K562 (cell line): ENCODE data around the gene DNAAF2. TPM values are rescaled to one million over a fixed set of nuclear protein-coding genes. Genes with fewer than 3 reads are reported as not detected.

Experiments used
- ATAC-seq: fragments of 200-7000 bp; cut with Tn5 transposase; 3 replicates; pipeline ENCODE4 v1.9.1; 2020; ENCODE audit warnings: moderate library complexity
- BruUV-seq: library from RNA; stranded (reverse); fragments of 400-500 nt; replicated peaks from 2 replicates; lab custom pipeline; 2021; lab: Mats Ljungman, UMichigan
- CTCF ChIA-PET: fragments of 300-600 bp; formaldehyde crosslinking; extraction: SDS; loops from one replicate; lab custom pipeline; 2021; ENCODE audit warnings: low intra/inter-chr PET ratio; lab: Yijun Ruan, JAX
- POLR2A ChIA-PET: fragments of 300-600, 350-650 bp; sonication (Branson Sonifier 250); formaldehyde crosslinking; extraction: SDS; loops from one replicate; lab custom pipeline; 2021; ENCODE audit warnings: antibody characterized with exemption, inconsistent platforms; lab: Yijun Ruan, JAX
- DNase-seq, 4 experiments: peaks; one replicate each; pipeline versions ENCODE4 v3.0.0 to v3.0.0-alpha.2; 2011 to 2018; ENCODE audit warnings: low spot score in 3 of 4, mixed read lengths in 3 of 4; ENCODE audit errors: extremely low read depth in 1 of 4
- FAIRE-seq: peaks from 2 replicates; lab custom pipeline; 2011; peaks lifted over from hg19 to GRCh38; lab: Jason Lieb, UNC
- H2AFZ ChIP-seq: 2 replicates; pipeline ENCODE4 v1.6.0; 2011; ENCODE audit warnings: low read depth, low read length, control low read depth, inconsistent platforms
- H3K27ac ChIP-seq: fragments of 200-600 bp; 3 replicates; pipeline ENCODE4 v1.8.0; 2011; ENCODE audit warnings: low read depth, mild to moderate bottlenecking, control low read depth, inconsistent platforms, low read length, moderate library complexity, mixed read lengths; ENCODE audit errors: extremely low read depth
- H3K27me3 ChIP-seq, 2 experiments: fragments of 300-600 bp in 1 of 2; 2 replicates in 1 of 2; 3 replicates in 1 of 2; pipeline versions ENCODE4 v1.6.0 to v1.8.0; 2011; ENCODE audit warnings: inconsistent platforms in 2 of 2, low read length in 2 of 2, mild to moderate bottlenecking in 1 of 2, mixed read lengths in 1 of 2, moderate library complexity in 1 of 2; ENCODE audit not compliant: control insufficient read depth in 2 of 2, insufficient read depth in 2 of 2
- H3K36me3 ChIP-seq: fragments of 300-600 bp; 3 replicates; pipeline ENCODE4 v1.8.0; 2011; ENCODE audit warnings: mild to moderate bottlenecking, low read length, inconsistent platforms; ENCODE audit not compliant: control insufficient read depth, insufficient read depth
- H3K4me1 ChIP-seq, 2 experiments: fragments of 200-600 bp in 1 of 2; replicated peaks in 1 of 2; 2 replicates in 1 of 2; 3 replicates in 1 of 2; pipeline versions ENCODE4 v1.5.1 to v1.8.0; 2011; ENCODE audit warnings: inconsistent platforms in 2 of 2, low read length in 2 of 2, mild to moderate bottlenecking in 1 of 2, mixed read lengths in 1 of 2, moderate library complexity in 1 of 2; ENCODE audit not compliant: control insufficient read depth in 2 of 2, insufficient read depth in 2 of 2
- H3K4me2 ChIP-seq: 2 replicates; pipeline ENCODE4 v1.6.1; 2011; ENCODE audit warnings: low read length, control low read depth, inconsistent platforms, mixed read lengths; ENCODE audit not compliant: insufficient read depth
- H3K4me3 ChIP-seq: fragments of 200-600 bp; sonication (generic), shearing (Covaris generic); 2 replicates; pipeline ENCODE4 v1.5.1; 2016; ENCODE audit warnings: control low read depth, inconsistent platforms
- H3K79me2 ChIP-seq: fragments of 200-600 bp; 3 replicates; pipeline ENCODE4 v1.8.0; 2011; ENCODE audit warnings: low read length, inconsistent platforms; ENCODE audit not compliant: control insufficient read depth, insufficient read depth
- H3K9ac ChIP-seq, 2 experiments: 2 replicates each; pipeline versions ENCODE4 v1.6.0 to v1.6.1; 2011; ENCODE audit warnings: low read depth in 2 of 2, low read length in 2 of 2, control low read depth in 1 of 2, inconsistent platforms in 1 of 2, mild to moderate bottlenecking in 1 of 2, mixed read lengths in 1 of 2; ENCODE audit not compliant: insufficient read depth in 1 of 2
- H3K9me1 ChIP-seq: one replicate; pipeline ENCODE4 v1.6.0; 2011; ENCODE audit warnings: inconsistent platforms, mild to moderate bottlenecking, low read length, moderate library complexity; ENCODE audit not compliant: control insufficient read depth, insufficient read depth
- H3K9me3 ChIP-seq: replicated peaks from 2 replicates; pipeline ENCODE4 v1.5.1; 2011; ENCODE audit warnings: low read depth, low read length, inconsistent platforms; ENCODE audit not compliant: control insufficient read depth, insufficient read depth
- H4K20me1 ChIP-seq: replicated peaks from 2 replicates; pipeline ENCODE4 v1.6.1; 2011; ENCODE audit warnings: low read length, inconsistent platforms, mixed read lengths; ENCODE audit not compliant: control insufficient read depth, insufficient read depth
- BACH1 ChIP-seq: fragments of 200-800 bp; sonication (Bioruptor generic); IDR thresholded peaks from 2 replicates; pipeline ENCODE4 v1.6.1; 2016; ENCODE audit warnings: missing genetic modification characterization, missing compliant biosample characterization
- CCAR2 ChIP-seq: fragments of 200-400 bp; formaldehyde crosslinking; IDR thresholded peaks from 2 replicates; pipeline ENCODE4 v1.6.1; 2017; ENCODE audit warnings: mild to moderate bottlenecking, low read depth, low read length
- FOXK1 ChIP-seq: sonication (generic); formaldehyde crosslinking; IDR thresholded peaks from 2 replicates; pipeline ENCODE4 v1.8.0; 2022; ENCODE audit warnings: missing genetic modification reagents, mild to moderate bottlenecking, borderline replicate concordance
- HDAC1 ChIP-seq, 2 experiments: fragments of 450-650 bp; IDR thresholded peaks; 2 replicates each; pipeline ENCODE4 v1.6.1; 2016 to 2017; ENCODE audit warnings: inconsistent platforms in 1 of 2, mild to moderate bottlenecking in 1 of 2, moderate library complexity in 1 of 2
- MYBL2 ChIP-seq, 2 experiments: fragments of 450-650 bp in 1 of 2; sonication (generic) in 1 of 2; formaldehyde crosslinking in 1 of 2; IDR thresholded peaks; 2 replicates each; pipeline versions ENCODE4 v1.6.1 to v1.8.1; 2017 to 2022; ENCODE audit warnings: borderline replicate concordance in 1 of 2, inconsistent platforms in 1 of 2, low read depth in 1 of 2, mild to moderate bottlenecking in 1 of 2, missing genetic modification reagents in 1 of 2, moderate library complexity in 1 of 2
- POLR2A ChIP-seq: fragments of 450-650 bp; conservative IDR thresholded peaks from 2 replicates; pipeline ENCODE4 v1.6.1; 2016
- POLR2G ChIP-seq: fragments of 200-400 bp; formaldehyde crosslinking; IDR thresholded peaks from 2 replicates; pipeline ENCODE4 v1.6.1; 2017; ENCODE audit warnings: low read depth, mild to moderate bottlenecking, antibody characterized with exemption, low read length, moderate library complexity
- RBFOX2 ChIP-seq: fragments of 200-400 bp; formaldehyde crosslinking; IDR thresholded peaks from 2 replicates; pipeline ENCODE4 v1.6.1; 2017; ENCODE audit warnings: low read depth, mild to moderate bottlenecking, low read length, moderate library complexity
- SAP30 ChIP-seq: fragments of 200-600 bp; sonication (generic); IDR thresholded peaks from 2 replicates; pipeline ENCODE4 v1.6.1; 2012; ENCODE audit warnings: borderline replicate concordance, low read depth, mild to moderate bottlenecking, moderate library complexity, low read length, control low read depth, inconsistent platforms; ENCODE audit not compliant: insufficient read depth, poor library complexity, severe bottlenecking
- SRSF1 ChIP-seq: fragments of 200-400 bp; formaldehyde crosslinking; IDR thresholded peaks from 2 replicates; pipeline ENCODE4 v1.6.1; 2017; ENCODE audit warnings: mild to moderate bottlenecking, low read depth, low read length, moderate library complexity
- ZNF146 ChIP-seq: IDR thresholded peaks from one replicate; pipeline ENCODE4 v1.6.1; 2018; ENCODE audit warnings: missing compliant biosample characterization; ENCODE audit not compliant: unreplicated experiment
- ZNF239 ChIP-seq: fragments of 250-450 bp; sonication (Bioruptor Pico); IDR thresholded peaks from 2 replicates; pipeline ENCODE4 v1.4.0; 2020; ENCODE audit warnings: mild to moderate bottlenecking
- ZNF436 ChIP-seq: fragments of 250-450, 450-650 bp; sonication (Bioruptor Pico); formaldehyde crosslinking; IDR thresholded peaks from 2 replicates; pipeline ENCODE4 v1.7.0; 2020; ENCODE audit warnings: mild to moderate bottlenecking
- ZNF79 ChIP-seq: fragments of 250-450 bp; sonication (Bioruptor Pico); IDR thresholded peaks from 2 replicates; pipeline ENCODE4 v1.4.0; 2020; ENCODE audit warnings: low read depth, mild to moderate bottlenecking, moderate library complexity
- WGBS: fragments of 100-300 bp; shearing (Covaris generic); methylation state at CpG from one replicate; pipeline ENCODE4 v1.1.6; 2016; ENCODE audit warnings: low coverage, mixed read lengths; ENCODE audit not compliant: insufficient coverage; ENCODE audit errors: missing lambda C conversion rate; 5-methylcytosine and 5-hydroxymethylcytosine counted together
- in situ Hi-C: fragments of 300-500 bp; cut with MboI; formaldehyde crosslinking; loops from 4 replicates; pipeline ENCODE4 v1.15.0; 2018; ENCODE audit warnings: inconsistent platforms, mixed read lengths
- intact Hi-C: fragments of 100-400 bp; cut with micrococcal nuclease; formaldehyde crosslinking; loops from 2 replicates; pipeline ENCODE4 v1.14.2; 2022
- polyA plus RNA-seq, 8 experiments: library from polyadenylated mRNA; depleted of rRNA in 4 of 8; stranded (reverse) in 5 of 8; unstranded in 3 of 8; fragments of >200 nt; fragmentation: Nextera tagmentation in 2 of 8; fragmentation: Illumina TruSeq in 1 of 8; extraction: Ambion mirVana in 2 of 8; extraction: Trizol in 1 of 8; gene quantifications; 2 replicates each; pipeline versions ENCODE4 v1.2.1 to v1.2.3, GENCODE V29; 2011 to 2014; ENCODE audit warnings: inconsistent platforms in 1 of 8, missing spikeins in 1 of 8
- total RNA-seq, 7 experiments: library from RNA; depleted of rRNA in 6 of 7; stranded (reverse); fragments of >200 nt in 6 of 7; fragmentation: Illumina TruSeq in 2 of 7; extraction: Trizol in 2 of 7; gene quantifications; 2 replicates each; pipeline versions ENCODE4 v1.2.1 to v1.2.3, GENCODE V29; 2011 to 2021; ENCODE audit warnings: low replicate concordance in 1 of 7
- TF ChIP-seq, protein P1 (sequence below), 2 experiments: IDR thresholded peaks; 2 replicates each; pipeline ENCODE4 v1.6.1; 2011; ENCODE audit warnings: borderline replicate concordance in 1 of 2, control low read depth in 1 of 2, low read depth in 1 of 2, low read length in 1 of 2, mild to moderate bottlenecking in 1 of 2, mixed read lengths in 1 of 2, moderate library complexity in 1 of 2; ENCODE audit not compliant: insufficient read depth in 1 of 2, insufficient read length in 1 of 2, poor library complexity in 1 of 2, severe bottlenecking in 1 of 2; ENCODE audit errors: extremely low read depth in 1 of 2

DNAAF2 gene
- total and polyA plus RNA-seq, 9 of the 15 experiments (the other 6 are each of a cell fraction or from before 2014, with no cell fraction given): 2.4 to 14.6 (median 11.1) TPM

DNA sequence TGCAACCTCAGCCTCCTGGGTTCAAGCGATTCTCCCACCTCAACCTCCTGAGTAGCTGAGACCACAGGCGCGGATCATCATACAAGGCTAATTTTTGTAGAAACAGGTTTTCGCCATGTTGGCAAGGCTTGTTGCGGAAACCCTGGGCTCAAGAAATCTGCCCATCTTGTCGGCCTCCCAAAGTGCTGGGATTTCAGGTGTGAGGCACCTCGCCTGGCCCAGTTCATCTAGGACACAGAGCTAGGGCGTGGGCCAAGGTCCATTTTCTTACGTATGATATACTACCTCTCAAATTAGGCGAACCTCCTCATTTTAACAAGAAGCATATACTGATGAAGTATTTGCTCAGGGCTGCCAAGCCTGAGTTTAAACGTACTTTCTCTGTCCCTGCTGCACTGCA, 51.0 kb downstream of the DNAAF2 start:
- 5% methylated on average over 10 of the region's 11 CpGs for WGBS
- in situ Hi-C loops (no loop called here), intact Hi-C loops (no loop called here)
- ChIA-PET POLR2A (no interaction called here), CTCF (no interaction called here)
- Histone ChIP-seq H3K9ac (peak overlapping the region; percentile 94 to 99), H3K9me3 (no peaks in the 10 kb centered on the region), H3K9me1 (no peaks in the 10 kb centered on the region), H2AFZ (no peak overlapping the region), H3K4me2 (peak overlapping the region; percentile 94), H3K27ac (peak overlapping the region; percentile 65), H3K27me3 (no peaks in the 10 kb centered on the region), H4K20me1 (peaks cover 30% of the 10 kb centered on the region), H3K4me3 (peak overlapping the region; percentile 82), H3K4me1 (peaks cover 12% of the 10 kb centered on the region in 2 experiments; a peak in 4 of 5 replicates), H3K36me3 (peaks cover 45% of the 10 kb centered on the region), H3K79me2 (peaks cover 67% of the 10 kb centered on the region)
- TF ChIP-seq ZNF79 (CRISPR knock-in tag): no peak
- 0 out of 2 replicates have a peak, but pooled peaks have one; percentile 22 for TF ChIP-seq POLR2A
- peak; percentile 72 for TF ChIP-seq RBFOX2
- peak; percentile 44; the same call in 1 of the 2 replicates for TF ChIP-seq POLR2G
- no peak for DNase-seq
- no TSS peak for BruUV-seq
- FAIRE-seq: no peak
- no peak for ATAC-seq

DNA sequence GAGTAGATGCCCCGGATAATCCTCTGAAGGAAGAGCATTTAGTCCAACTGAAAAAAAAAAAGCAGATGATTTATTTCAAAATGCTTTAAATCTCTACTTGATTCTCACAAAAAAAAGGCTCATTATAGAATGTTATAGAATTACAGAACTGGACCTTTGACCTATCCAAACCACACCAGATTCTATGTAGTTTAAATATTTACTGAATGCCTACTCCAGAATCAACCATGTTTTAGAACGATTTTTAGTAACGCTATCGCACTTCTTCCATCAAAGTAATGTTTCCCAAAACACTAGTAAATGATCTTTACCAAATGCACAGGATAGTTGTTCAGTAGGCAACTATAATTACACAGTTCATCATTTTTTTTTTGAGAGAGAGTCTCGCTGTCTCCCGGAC, 51.4 kb downstream of the DNAAF2 start:
- Histone ChIP-seq H3K27ac (peak overlapping the region; percentile 65; the same call in 1 of the 3 replicates), H3K4me1 (peaks cover 8 to 12% of the 10 kb centered on the region in 2 experiments; a peak in 4 of 5 replicates), H3K9me1 (peaks cover 3% of the 10 kb centered on the region), H3K27me3 (no peaks in the 10 kb centered on the region), H4K20me1 (peaks cover 30% of the 10 kb centered on the region), H3K36me3 (peaks cover 48% of the 10 kb centered on the region), H3K4me2 (peak overlapping the region; percentile 94), H2AFZ (no peak overlapping the region), H3K4me3 (peak overlapping the region; percentile 82), H3K9ac (peak overlapping the region; percentile 94 to 99), H3K9me3 (no peaks in the 10 kb centered on the region), H3K79me2 (peaks cover 67% of the 10 kb centered on the region)
- intact Hi-C loops (no loop called here), in situ Hi-C loops (no loop called here)
- ATAC-seq (no peak), DNase-seq (no peak), FAIRE-seq (no peak)
- ChIA-PET CTCF (no interaction called here), POLR2A (no interaction called here)
- no TSS peak for BruUV-seq
- 7% methylated on average over 6 of the region's 6 CpGs for WGBS
- no peak for TF ChIP-seq FOXK1 (CRISPR knock-in tag)
- TF ChIP-seq ZNF146 (CRISPR knock-in tag): no peak
- no peak for TF ChIP-seq SAP30
- TF ChIP-seq MYBL2 (IDR thresholded peaks at IDR 0.05; ENCODE audit: low read depth): no peak
- no peak for TF ChIP-seq MYBL2 (CRISPR knock-in tag; IDR thresholded peaks at IDR 0.05; ENCODE audit: borderline replicate concordance)
- no peak for TF ChIP-seq CCAR2
- no peak for TF ChIP-seq ZNF436
- TF ChIP-seq HDAC1 (IDR thresholded peaks at IDR 0.05): no peak
- TF ChIP-seq ZNF239 (CRISPR knock-in tag): no peak
- TF ChIP-seq SRSF1: no peak
- TF ChIP-seq, protein P1, sequence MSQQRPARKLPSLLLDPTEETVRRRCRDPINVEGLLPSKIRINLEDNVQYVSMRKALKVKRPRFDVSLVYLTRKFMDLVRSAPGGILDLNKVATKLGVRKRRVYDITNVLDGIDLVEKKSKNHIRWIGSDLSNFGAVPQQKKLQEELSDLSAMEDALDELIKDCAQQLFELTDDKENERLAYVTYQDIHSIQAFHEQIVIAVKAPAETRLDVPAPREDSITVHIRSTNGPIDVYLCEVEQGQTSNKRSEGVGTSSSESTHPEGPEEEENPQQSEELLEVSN (IDR thresholded peaks at IDR 0.05; ENCODE audit: borderline replicate concordance in 1 of 2, extremely low read depth in 1 of 2, insufficient read depth in 1 of 2, insufficient read length in 1 of 2, low read depth in 1 of 2, low read length in 1 of 2, poor library complexity in 1 of 2, severe bottlenecking in 1 of 2): no peak
- TF ChIP-seq BACH1: no peak
